ENCODE results near the gene KLRF1.

GRCh38 chr12:9810671-9811070, 16.6 kb upstream of the KLRF1 start:
- TF ChIP-seq CTCF (IDR thresholded peaks at IDR 0.05) (no peak), POLR2A (IDR thresholded peaks at IDR 0.05) (no peak)

Data from lower leg skin (tissue), 3 donors.